HG02870 (cell line): ENCODE measurements around the gene NDUFB6.
A peak's percentile ranks its signal among the peaks of the same experiment; 100 is the strongest.
"Not testable (repeated sequence)": the region's sequence is repeated elsewhere in the genome, so short reads cannot be mapped to it uniquely, and the experiment has no call there.

Source experiments
- ATAC-seq: cut with Tn5 transposase; IDR thresholded peaks from one replicate; pipeline ENCODE4 v1.9.1; 2021; ENCODE audit warnings: mild to moderate bottlenecking, moderate library complexity; ENCODE audit not compliant: unreplicated experiment

NDUFB6 gene

GRCh38 chr9:32572900-32573523 is at the start of gene NDUFB6:
Gene NDUFB6 (minus strand): TSS chr9:32573159. CDS start chr9:32573060, 99 bp downstream.
- peak; percentile 82 for ATAC-seq

GRCh38 chr9:32618261-32618660 is 45.3 kb upstream of the NDUFB6 start:
- no peak for ATAC-seq

DNA sequence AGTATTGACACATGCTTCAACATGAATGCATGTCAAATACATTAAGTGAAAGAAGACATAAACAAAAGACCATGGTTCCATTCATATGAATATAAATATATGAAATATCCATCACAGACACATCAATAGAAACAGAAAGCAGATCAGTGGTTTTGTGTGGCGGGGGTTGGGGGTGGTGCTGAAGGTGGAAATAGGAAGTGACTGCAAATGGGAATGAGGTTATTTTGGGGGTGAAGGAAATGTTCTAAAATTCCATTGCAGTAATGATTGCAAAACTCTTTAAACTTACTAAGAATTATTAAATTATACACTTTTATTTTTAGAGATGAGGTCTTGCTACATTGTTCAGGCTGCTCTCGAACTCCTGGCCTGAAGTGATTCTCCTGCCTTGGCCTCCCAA is 33.9 kb upstream of the NDUFB6 start:
- no peak for ATAC-seq

DNA sequence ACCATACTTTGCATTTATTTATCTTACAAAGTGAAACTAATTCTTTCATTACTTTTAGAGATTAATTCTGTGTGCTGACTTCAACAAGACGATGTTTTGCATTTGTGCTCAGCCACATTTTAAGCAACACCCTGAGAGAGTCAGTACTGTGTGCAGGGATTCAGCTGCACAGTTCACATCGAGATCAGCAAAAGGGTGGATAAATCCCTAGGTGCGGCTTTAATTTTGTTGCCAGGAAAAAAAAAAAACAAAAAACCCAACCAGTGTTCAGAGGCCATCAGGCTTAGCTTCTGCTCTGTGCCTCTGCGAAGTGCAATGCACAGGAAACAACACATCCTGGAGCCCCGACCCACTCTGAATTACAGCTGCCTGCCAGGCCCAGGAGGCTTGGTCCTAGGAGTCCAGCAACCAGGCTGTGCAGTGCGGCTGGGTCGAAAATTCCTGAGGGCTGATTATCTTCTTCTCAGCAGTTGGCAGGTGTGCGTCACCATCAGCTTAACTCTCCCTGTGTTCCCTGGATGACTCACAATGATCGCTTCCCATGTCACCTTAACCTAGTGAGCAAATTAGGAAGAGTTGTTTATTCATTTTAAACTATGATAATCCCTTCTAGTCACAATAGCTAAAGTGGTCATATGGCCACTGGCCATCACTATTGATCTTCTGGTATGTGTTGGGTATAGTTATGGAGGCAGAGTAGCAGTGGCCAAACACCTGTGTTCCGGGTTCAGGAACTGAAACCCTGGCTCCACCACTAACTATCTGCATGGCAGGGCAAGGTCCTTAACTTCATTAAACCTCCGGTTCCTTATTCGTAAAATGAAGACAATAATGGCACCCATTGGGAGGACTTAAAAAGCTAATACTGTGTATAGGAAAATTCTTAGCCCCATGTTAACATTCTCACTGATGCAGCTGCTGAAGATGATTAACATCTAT is 31.2 kb upstream of the NDUFB6 start:
- peak; percentile 74 for ATAC-seq

DNA sequence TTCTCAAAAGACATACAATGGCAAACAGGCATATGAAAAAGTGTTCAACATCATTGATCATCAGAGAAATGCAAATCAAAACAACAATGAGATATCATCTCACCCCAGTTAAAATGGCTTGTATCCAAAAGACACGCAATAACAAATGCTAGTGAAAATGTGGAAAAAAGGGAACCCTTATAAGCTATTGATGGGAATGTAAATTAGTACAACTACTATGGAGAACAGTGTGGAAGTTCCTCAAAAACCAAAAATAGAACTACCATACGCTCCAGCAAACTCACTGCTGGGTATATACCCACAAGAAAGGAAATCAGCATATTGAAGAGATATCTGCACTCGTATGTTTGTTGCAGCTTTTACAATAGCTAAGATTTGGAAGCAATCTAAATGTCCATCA is 26.1 kb upstream of the NDUFB6 start:
- ATAC-seq: not testable (repeated sequence)

GRCh38 chr9:32596936-32597335 is 24.0 kb upstream of the NDUFB6 start:
- ATAC-seq: no peak

GRCh38 chr9:32596096-32596865 is 23.3 kb upstream of the NDUFB6 start:
- ATAC-seq: no peak

GRCh38 chr9:32590898-32591297 is 17.9 kb upstream of the NDUFB6 start:
- no peak for ATAC-seq

DNA sequence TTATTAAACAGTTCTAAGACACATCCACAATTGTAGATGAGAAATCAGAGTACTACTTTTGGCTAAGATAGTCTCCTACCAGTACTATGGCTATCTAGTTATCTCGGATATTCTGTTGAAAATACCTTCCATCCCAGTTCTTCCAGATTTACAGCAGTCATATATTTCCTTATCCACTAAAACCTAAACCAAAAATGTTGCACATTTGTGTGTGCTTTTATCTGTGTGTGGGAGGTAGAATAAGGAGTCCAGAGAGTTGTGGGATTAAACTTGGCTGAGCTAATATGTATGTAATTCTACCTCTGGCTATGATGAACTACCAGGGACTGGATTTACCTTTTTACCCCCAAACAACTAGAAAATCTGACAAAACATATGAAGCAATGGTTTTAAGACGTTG is 17.5 kb upstream of the NDUFB6 start:
- no peak for ATAC-seq

GRCh38 chr9:32589083-32589723 is 16.2 kb upstream of the NDUFB6 start:
- peak; percentile 64 for ATAC-seq

DNA sequence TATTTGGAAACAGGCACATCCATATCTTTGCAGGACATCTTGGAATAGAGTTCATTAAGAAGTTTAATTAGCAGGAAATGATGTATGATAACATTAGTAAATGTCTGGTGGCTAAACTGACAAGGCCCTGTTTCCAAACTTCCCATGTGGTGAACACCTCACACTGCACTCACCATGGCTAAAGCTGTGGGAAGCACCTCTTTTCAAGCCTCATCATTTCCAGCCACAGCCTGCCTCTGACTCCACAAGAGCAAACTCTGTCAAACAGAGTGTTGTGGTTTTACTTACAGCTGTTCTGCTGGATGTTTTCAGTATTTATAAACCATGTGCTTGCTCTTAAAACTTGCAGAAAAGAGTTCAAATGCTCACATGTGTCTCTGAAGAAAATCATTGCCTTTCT is 14.9 kb upstream of the NDUFB6 start:
- peak; percentile 69 for ATAC-seq

DNA sequence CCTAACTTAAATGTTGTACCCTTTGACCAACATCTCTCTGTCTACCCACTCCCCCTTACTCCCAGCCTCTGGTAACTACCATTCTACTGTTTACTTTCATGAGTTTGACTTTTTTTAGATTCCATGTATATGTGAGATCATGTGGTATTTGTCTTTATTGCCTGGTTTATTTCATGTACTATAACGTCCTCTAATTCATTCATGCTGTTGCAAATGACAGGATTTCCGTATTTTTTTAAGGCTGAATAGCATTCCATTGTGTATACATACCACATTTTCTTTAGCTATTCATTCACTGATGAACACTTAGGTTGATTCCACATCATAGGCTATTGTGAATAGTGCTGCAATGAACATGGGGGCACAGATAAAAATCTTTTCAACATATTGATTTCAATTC is 11.8 kb upstream of the NDUFB6 start:
- no peak for ATAC-seq

- ATAC-seq: no peak
These were observed 8.7 kb upstream of the NDUFB6 start for GRCh38 chr9:32581512-32582143.

DNA sequence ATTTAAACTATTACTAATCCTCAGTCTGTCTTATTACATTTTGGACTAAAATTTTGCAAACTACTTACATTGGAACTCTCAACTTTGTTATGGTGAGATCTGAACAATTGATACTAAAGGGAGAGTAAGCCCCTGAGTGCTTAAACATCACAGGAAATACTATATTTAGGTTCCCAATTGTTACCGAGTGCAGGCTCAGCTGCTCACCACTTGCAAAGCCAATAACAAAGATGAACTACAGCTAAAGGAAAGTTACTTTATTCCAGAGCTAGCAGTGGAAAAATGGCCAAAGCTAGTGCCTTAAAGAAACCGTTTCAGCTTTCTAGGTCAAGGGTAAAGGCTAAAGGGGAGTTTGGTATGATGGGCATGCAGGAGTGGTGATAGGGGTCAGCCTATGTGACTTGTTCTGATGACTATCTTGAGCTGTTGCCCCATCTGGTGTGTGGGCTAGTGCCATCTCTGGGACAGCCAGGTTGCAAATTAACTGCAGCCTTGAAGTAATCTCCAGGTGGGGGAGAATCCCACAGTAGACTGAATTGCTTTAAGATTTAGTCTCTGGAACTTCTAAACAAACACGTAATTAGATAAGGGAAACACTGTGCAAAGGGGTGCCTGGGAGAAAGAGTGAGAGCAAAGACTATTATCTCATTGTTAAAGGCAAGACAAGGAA is 7.8 kb upstream of the NDUFB6 start:
- no peak for ATAC-seq

GRCh38 chr9:32579706-32580331 is 6.9 kb upstream of the NDUFB6 start:
- peak; percentile 36 for ATAC-seq

DNA sequence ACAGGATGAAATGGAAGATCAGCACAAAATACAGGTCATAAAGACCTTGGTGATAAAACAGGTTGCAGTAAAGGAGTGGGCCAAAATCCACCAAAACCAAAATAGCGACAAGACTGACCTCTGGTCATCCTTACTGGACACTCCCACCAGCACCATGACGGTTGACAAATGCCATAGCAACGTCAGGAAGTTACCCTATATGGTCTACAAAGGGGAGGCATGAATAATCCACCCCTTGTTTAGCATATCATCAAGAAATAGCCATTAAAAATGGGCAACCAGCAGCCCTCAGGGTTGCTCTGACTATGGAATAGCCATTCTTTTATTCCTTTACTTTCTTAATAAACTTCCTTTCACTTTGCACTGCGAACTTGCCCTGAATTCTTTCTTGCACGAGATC is 6.0 kb upstream of the NDUFB6 start:
- no peak for ATAC-seq

- peak; percentile 37 for ATAC-seq
These were observed 4.4 kb upstream of the NDUFB6 start for GRCh38 chr9:32577316-32577715.

GRCh38 chr9:32574858-32575257 is 1.9 kb upstream of the NDUFB6 start:
- no peak for ATAC-seq

GRCh38 chr9:32573821-32574220 is 862 bp upstream of the NDUFB6 start:
- no peak for ATAC-seq
